ENCODE measurements around the gene TMEM45B.
A peak's percentile ranks its signal among the peaks of the same experiment; 100 is the strongest.
"Not testable (repeated sequence)": the region's sequence is repeated elsewhere in the genome, so short reads cannot be mapped to it uniquely, and the experiment has no call there.

Gene TMEM45B

GRCh38 chr11:129813231-129813791, 2.3 kb upstream of the TMEM45B start:
- no peak for DNase-seq

DNA sequence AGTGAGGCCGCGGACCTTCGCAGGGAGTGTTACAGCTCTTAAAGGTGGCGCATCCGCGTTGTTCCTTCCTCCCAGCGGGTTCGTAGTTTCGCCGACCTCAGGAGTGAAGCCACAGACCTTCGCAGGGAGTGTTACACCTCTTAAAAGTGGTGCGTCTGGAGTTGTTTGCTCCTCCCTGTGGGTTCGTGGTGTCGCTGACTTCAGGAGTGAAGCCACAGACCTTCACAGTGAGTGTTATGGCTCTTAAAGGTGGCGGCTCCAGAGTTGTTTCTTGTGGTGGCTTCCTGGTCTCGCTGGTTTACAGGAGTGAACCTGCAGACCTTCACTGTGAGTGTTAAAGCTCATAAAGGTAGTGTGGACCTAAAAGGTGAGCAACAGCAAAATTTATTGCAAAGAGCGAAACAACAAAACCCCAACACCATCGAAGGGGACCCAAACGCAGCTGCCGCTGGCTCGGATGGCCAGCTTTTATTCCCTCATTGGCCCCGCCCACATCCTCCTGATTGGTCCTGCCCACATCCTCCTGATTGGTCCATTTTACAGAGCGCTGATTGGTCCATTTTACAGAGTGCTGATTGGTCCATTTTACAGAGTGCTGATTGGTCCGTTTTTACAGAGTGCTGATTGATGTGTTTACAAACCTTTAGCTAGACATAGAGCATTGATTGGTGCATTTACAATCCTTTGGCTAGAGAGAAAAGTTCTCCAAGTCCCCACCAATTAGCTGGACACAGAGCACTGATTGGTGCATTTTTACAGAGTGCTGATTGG, 1.2 kb upstream of the TMEM45B start:
- no peak for DNase-seq

GRCh38 chr11:129817534-129818051, 1.9 kb downstream of the TMEM45B start:
- peak; percentile 31 for DNase-seq

DNA sequence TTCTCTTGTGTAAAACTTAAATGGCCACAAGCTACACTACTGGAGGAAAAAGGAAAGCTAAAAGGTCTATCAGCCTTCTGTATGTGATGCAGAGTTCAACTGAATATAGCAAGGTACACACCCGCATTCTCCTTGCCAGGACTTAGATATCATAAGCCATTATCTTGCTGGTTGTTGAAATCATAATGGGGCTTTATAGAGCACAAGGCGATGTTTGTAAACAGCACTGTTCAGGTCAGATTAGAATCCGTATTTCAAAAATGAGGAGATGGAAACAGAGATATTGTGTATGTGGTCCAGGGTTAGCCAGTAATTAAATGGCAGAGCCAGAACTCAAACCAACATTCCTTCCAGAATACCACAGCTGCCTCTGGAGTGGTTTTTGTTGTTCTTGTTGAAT, 2.6 kb downstream of the TMEM45B start:
- not testable (repeated sequence) for DNase-seq

- no peak for DNase-seq
Observed at GRCh38 chr11:129819237-129819636, 3.6 kb downstream of the TMEM45B start.

GRCh38 chr11:129820228-129820627, 4.6 kb downstream of the TMEM45B start:
- not testable (repeated sequence) for DNase-seq

DNA sequence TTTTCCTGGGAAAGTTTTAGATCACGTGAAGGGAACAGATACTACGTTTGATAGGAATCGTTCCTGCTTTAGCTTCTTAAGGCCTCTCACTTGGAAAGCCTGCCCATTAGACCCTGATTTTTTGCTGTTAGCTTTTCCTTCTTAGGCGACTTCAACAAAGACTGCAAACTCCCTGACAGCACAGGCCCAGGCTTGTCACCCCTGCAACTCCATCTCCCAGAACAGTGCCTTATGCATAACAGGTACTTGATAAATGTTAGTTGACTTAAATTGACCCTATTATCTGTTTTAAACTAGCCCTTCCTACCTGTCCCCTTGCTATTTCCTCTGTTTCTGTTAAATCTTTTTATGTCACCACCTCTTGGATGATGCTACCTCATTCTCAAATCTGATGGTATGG, 7.6 kb downstream of the TMEM45B start:
- not testable (repeated sequence) for DNase-seq

GRCh38 chr11:129823799-129824198, 8.2 kb downstream of the TMEM45B start:
- DNase-seq = not testable (repeated sequence)

DNA sequence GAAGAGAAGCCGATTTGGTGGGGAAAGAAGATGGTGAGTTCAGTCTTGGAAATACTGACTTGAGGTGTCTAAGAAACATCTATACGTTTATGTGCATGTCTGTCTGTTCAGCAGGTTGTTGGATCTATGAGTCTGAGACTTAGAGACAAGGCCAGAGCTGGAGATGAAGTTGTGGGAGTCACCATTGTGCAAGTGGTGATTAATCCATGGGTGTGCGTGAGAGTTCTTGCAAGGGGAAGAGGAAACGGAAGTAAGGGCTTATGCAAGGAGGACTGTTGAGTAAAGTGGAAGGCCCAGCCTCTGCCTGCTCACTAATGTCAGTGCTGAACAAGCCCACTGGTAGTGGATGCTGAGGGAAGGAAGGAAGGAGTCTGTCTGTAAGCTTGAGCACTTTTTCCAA, 9.7 kb downstream of the TMEM45B start:
- peak; percentile 94 for DNase-seq

DNA sequence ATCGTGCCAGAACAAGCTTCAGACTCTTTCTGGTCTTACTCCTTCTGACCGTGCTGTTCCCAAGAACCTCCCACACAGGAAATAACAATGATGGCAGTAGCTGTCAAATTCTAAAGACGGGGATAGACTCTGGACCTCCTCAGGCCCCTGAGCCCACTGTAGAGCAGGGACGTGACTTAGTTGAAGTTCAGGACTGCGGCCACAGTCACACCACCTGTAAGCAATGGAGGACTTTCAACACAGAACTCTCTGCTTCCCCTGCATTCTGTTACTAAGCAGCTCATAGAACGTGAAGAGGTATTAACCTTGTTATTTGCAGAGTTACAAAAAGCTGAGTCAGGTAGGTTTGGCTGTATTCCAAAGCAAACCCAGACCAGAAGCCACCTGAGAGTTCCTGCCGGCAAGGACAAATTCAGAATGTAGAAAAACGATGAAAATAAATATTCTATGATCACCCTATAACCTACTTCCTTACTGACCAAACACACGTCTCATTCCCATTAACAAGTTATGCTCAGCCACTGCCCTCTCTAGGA, 12.7 kb downstream of the TMEM45B start:
- DNase-seq = no peak

GRCh38 chr11:129829497-129829896, 13.8 kb downstream of the TMEM45B start:
- DNase-seq = not testable (repeated sequence)

DNA sequence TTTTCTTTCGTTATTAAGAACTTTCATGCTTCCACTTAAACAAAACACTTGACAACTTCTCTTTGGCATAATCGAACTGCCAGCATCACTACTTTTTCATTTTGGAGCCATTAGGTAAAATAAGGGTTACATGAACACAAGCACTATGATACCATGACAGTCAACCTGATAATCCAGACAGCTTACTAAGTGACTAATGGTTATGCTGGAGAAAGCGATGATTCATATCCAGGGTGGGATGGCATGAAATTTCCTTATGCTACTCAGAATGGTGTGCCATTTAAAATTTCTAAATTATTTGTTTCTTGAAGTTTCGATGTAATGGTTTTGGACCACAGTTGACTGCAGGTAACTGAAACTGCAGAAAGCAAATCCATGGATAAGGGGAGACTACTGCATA, 15.6 kb downstream of the TMEM45B start:
- DNase-seq = not testable (repeated sequence)

DNA sequence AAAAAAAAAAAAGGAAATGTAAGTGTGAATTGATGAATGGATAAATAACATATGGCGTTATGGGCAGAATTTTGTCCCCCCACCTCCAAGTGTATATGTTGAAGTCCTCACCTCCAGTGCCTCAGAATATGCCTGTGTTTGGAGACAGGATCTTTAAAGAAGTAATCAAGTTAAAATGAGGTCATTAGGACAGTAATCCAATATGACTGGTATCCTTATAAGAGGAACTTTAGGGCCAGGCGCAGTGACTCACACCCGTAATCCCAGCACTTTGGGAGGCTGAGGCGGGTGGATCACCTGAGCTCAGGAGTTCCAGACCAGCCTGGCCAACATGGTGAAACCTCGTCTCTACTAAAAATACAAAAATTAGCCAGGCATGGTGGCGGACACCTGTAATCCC, 17.6 kb downstream of the TMEM45B start:
- DNase-seq = not testable (repeated sequence)

DNA sequence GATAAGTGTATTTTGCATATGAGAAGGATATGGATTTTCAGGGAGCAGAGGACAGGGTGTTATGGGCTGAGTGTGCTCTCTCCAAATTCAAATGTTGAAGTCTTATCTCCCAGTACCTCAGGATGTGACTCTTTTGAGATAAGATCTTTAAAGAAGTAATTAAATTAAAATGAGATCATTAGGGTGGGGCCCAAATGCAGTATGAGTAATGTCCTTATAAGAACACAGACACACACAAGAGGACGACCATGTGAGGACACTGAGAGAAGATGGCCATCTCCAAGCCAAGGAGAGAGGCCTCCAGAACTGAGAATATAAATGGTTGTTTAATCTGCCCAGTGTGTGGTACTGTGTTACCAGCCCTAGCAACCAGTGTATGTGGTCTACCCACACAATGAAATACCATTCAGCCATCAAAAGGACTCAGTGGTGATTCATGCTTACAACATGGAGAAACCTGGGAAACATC, 20.8 kb downstream of the TMEM45B start:
- not testable (repeated sequence) for DNase-seq

DNA sequence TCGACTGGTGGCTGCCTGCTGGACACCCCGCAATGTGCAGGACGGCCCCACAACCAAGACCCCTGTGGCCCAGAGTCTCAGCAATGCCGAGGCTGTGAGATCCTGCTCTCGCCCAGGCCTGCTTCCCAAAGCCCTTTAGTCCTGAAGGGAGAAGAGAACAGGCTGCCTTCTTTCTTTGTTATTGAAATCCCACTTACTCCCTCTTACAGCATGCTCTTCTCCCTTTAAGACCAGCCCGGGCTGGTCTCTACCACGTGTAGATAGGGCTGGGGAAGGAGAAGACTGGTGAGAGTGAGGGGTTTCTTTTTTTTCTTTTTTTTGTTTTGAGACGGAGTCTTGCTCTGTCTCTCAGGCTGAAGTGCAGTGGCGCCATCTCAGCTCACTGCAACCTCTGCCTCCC, 21.3 kb downstream of the TMEM45B start:
- no peak for DNase-seq

DNA sequence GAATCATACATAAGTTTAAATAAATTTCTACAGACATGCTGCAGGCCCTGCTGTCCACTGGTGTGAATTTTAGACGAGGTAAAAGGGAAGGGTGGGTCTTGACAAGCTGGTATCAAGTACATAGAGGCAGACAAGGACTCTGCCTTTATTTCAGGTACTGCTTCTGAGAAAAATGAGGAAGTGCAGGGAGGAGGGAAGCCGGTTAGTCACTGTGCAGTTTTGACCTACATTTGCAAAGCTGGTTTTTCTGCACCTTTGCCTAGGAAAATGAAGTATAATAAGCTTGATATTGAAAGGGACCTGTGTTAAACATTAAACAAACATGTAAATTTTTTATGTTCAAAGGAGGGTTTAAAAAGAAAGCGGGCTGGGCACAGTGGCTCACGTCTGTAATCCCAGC, 24.6 kb downstream of the TMEM45B start:
- DNase-seq = no peak

GRCh38 chr11:129842138-129842537, 26.5 kb downstream of the TMEM45B start:
- DNase-seq = no peak

GRCh38 chr11:129846508-129847335, 31.1 kb downstream of the TMEM45B start:
- DNase-seq = no peak

DNA sequence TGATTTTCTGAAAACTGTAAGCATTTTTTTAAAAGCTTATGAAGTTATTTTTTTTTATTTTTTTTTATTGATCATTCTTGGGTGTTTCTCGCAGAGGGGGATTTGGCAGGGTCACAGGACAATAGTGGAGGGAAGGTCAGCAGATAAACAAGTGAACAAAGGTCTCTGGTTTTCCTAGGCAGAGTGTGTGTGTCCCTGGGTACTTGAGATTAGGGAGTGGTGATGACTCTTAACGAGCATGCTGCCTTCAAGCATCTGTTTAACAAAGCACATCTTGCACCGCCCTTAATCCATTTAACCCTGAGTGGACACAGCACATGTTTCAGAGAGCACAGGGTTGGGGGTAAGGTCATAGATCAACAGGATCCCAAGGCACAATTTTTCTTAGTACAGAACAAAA, 31.7 kb downstream of the TMEM45B start:
- not testable (repeated sequence) for DNase-seq

DNA sequence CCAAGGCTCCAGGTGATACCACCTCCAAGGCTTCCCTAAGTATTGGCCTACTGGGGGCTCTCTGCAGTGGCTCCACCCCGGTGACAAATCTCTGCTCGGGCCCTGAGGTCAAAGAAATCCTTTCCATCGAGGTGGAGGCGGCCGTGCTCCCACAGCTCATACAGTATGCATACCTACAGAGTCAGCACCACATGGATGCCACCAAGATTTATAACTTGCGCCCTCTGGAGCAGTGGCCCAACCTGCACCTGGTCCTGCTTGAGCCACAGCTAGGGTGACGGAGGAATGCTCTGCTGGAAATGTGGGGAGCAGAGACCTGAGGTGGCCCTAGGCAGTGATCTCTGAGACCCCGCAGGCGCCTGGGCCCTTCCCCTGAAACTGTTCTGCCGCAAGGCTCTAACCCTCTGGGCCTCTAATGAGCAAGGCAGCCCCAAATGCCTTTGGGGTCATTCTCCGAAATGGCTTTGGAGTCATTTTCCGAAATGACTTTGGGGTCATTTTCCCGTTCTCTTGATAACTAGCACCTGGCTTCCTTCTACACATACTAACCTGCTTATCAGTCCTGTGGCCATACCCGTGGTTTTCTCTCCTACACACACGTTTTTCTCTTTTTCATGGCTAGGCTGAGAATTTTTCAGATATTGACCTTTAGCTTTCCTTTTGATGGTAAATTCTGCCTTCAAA, 33.9 kb downstream of the TMEM45B start:
- no peak for DNase-seq

DNA sequence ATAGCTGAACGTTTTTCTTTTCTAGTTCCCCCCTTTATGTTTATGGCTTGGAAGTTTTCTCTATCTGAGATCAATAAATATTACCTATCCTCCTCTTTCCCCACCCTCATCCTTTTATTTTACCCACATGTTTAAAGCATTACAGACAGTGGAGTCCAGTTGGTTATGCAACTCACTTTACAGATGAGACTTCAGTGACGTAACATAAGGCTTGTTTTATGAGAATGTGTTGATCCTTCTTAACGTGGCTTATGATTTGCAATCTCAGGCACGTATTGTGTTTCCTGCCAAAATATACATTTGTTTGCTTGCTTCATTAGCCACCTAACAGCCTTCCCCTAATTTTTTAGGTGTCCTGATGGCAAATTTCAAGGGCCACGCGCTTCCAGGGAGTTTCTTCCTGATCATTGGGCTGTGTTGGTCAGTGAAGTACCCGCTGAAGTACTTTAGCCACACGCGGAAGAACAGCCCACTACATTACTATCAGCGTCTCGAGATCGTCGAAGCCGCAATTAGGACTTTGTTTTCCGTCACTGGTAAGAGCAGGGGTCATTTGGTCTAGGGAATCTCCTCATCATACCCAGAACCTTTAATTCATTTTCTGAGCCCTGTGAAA, 36.6 kb downstream of the TMEM45B start:
- no peak for DNase-seq

All from suppressor macrophage treated with lipopolysaccharide for 4 hours (primary cell).